ENCODE measurements around the gene PCSK6. TPM values are rescaled to one million over a fixed set of nuclear protein-coding genes. Genes with fewer than 3 reads are reported as not detected.

Gene PCSK6
- total RNA-seq, 1 donor from 2014 or later: 8.4 TPM

DNA sequence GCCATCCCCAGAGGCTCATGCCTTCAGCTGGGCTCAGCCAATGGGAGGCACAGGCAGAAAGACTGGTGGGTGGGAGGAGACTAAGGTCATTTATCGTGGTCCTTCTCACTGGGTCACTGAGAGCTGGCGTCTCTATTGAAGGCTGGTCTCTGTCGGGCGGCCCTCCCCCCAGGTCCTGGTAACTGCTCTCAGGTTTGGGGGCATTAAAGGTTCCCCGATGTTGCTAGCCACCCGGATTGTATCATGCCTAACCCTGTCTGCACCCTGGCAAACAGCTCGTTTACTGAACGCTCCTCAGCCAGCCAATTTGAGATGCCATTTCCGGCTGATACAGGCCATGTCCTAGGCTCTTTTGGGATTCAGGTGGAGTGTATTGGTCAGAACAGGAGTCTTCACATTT, 222.7 kb downstream of the PCSK6 start:
- no peak for DNase-seq (ENCODE audit: low read depth)
- Histone ChIP-seq H3K36me3 (ENCODE audit: control insufficient read depth, insufficient read depth, low read length) (peaks cover 1% of the 10 kb centered on the region), H3K27me3 (ENCODE audit: control insufficient read depth, insufficient read depth, low read length) (no peaks in the 10 kb centered on the region), H3K4me3 (ENCODE audit: low read depth, low read length) (no peak overlapping the region)
- TF ChIP-seq, protein P1, sequence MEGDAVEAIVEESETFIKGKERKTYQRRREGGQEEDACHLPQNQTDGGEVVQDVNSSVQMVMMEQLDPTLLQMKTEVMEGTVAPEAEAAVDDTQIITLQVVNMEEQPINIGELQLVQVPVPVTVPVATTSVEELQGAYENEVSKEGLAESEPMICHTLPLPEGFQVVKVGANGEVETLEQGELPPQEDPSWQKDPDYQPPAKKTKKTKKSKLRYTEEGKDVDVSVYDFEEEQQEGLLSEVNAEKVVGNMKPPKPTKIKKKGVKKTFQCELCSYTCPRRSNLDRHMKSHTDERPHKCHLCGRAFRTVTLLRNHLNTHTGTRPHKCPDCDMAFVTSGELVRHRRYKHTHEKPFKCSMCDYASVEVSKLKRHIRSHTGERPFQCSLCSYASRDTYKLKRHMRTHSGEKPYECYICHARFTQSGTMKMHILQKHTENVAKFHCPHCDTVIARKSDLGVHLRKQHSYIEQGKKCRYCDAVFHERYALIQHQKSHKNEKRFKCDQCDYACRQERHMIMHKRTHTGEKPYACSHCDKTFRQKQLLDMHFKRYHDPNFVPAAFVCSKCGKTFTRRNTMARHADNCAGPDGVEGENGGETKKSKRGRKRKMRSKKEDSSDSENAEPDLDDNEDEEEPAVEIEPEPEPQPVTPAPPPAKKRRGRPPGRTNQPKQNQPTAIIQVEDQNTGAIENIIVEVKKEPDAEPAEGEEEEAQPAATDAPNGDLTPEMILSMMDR (IDR thresholded peaks at IDR 0.05; ENCODE audit: insufficient read depth, low read length, poor library complexity, severe bottlenecking): no peak

DNA sequence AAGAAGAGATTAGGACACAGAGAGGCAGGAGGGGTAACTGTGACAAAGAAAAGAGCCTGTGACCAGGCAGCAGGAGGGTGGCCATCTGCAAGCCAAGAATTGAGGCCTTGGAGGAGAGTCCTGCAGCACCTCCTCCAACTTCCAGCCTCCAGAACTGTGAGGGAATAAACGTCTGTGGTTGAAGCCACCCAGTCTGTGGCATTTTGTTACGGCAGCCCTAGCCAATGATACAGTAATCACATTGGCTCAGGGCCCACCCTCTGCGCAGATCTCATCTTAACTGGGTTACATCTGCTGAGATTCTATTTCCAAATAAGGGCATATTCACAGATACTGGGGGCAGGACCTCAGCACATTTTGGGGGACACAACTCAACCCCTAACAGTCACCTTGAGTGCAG, 223.5 kb downstream of the PCSK6 start:
- TF ChIP-seq, protein P1 (IDR thresholded peaks at IDR 0.05; ENCODE audit: insufficient read depth, low read length, poor library complexity, severe bottlenecking): no peak

DNA sequence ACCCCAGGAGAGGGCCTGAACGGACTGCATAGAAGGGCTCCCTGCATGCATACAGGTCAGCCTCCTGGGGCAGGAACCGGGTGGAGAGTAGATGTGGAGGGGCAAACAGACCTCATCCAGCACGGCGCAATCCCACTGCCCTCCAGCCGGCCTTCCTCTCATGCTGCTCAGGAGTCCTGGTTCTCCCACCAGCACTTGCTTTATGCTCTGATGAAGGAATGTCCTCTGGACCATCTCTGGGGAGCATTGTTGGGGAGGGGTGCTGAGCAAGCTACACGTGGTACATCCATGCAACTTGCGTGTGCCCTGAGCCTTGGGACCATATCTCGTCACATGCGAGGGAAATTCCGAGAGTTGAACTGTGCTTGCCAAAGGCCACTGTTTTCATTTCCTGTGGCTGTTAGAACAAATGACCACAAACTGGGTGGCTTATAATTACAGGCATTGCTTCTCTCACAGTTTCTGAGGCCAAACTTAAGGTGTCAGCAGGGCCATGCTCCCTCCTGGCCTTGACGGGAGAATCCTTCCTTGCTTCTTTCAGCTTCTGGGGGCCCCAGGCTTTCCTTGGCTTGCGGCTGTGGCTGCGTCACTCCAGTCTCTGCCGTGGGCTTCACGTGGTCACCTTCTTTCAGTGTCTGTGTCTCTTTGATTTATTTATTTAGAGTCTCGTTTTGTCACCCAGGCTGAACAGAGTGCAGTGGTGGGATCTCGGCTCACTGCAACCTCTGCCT, 224.4 kb downstream of the PCSK6 start:
- no peaks in the 10 kb centered on the region for H3K36me3 ChIP-seq (ENCODE audit: control insufficient read depth, insufficient read depth, low read length)
- DNase-seq (ENCODE audit: low read depth): no peak
- TF ChIP-seq, protein P1 (IDR thresholded peaks at IDR 0.05; ENCODE audit: insufficient read depth, low read length, poor library complexity, severe bottlenecking): no peak
- no peaks in the 10 kb centered on the region for H3K27me3 ChIP-seq (ENCODE audit: control insufficient read depth, insufficient read depth, low read length)
- H3K4me3 ChIP-seq (ENCODE audit: low read depth, low read length): no peak overlapping the region

More for the DNA sequence above, 223.5 kb downstream of the PCSK6 start:
- Histone ChIP-seq H3K27me3 (ENCODE audit: control insufficient read depth, insufficient read depth, low read length) (no peaks in the 10 kb centered on the region), H3K36me3 (ENCODE audit: control insufficient read depth, insufficient read depth, low read length) (no peaks in the 10 kb centered on the region), H3K4me3 (ENCODE audit: low read depth, low read length) (no peak overlapping the region)
- DNase-seq (ENCODE audit: low read depth): no peak

DNA sequence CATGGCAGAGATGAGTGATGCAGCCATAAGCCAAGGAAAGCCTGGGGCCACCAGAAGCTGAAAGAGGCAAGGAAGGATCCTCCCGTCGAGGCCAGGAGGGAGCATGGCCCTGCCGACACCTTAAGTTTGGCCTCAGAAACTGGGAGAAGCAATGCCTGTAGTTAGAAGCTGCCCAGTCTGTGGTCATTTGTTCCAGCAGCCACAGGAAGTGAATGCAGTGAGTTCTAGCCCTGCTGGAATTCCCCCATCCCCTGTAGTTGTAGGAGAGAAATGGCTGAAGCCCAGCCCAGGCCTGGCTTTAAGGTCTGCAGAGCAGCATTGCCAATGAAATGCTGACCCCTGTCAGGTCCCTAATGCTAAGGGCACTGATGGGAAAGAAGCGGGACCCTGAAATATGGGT, 225.5 kb downstream of the PCSK6 start:
- TF ChIP-seq, protein P1 (IDR thresholded peaks at IDR 0.05; ENCODE audit: insufficient read depth, low read length, poor library complexity, severe bottlenecking): no peak
- Histone ChIP-seq H3K4me3 (ENCODE audit: low read depth, low read length) (no peak overlapping the region), H3K27me3 (ENCODE audit: control insufficient read depth, insufficient read depth, low read length) (no peaks in the 10 kb centered on the region), H3K36me3 (ENCODE audit: control insufficient read depth, insufficient read depth, low read length) (no peaks in the 10 kb centered on the region)
- DNase-seq (ENCODE audit: low read depth): no peak

DNA sequence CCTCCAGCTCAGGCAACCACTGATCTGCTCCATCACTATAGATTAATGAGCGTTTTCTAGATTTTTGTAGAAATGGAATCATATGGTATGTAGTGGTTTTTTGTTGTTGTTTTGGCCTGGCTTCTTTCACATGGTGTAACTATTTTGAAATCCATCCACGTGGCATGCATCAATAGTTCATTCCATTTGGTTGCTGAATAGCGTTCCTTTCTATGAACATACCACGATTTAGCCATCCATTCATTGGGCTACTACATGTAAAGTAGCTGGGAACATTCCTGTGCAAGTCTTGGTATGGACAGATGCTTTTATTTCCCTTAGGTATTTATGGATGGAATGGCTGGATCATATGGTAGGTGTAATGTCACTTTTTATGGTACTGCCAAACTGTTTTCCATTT, 227.0 kb downstream of the PCSK6 start:
- H3K4me3 ChIP-seq (ENCODE audit: low read depth, low read length): no peak overlapping the region
- H3K27me3 ChIP-seq (ENCODE audit: control insufficient read depth, insufficient read depth, low read length): peaks cover 3% of the 10 kb centered on the region
- TF ChIP-seq, protein P1 (IDR thresholded peaks at IDR 0.05; ENCODE audit: insufficient read depth, low read length, poor library complexity, severe bottlenecking): no peak
- DNase-seq (ENCODE audit: low read depth): no peak
- no peaks in the 10 kb centered on the region for H3K36me3 ChIP-seq (ENCODE audit: control insufficient read depth, insufficient read depth, low read length)

All from kidney epithelial cell (primary cell).